ENCODE data around the gene DGUOK. TPM values are rescaled to one million over a fixed set of nuclear protein-coding genes. Genes with fewer than 3 reads are reported as not detected.
A peak's percentile ranks its signal among the peaks of the same experiment; 100 is the strongest.

Gene DGUOK
- total RNA-seq, 1 experiment from 2014 or later, result 78.5 TPM

DNA sequence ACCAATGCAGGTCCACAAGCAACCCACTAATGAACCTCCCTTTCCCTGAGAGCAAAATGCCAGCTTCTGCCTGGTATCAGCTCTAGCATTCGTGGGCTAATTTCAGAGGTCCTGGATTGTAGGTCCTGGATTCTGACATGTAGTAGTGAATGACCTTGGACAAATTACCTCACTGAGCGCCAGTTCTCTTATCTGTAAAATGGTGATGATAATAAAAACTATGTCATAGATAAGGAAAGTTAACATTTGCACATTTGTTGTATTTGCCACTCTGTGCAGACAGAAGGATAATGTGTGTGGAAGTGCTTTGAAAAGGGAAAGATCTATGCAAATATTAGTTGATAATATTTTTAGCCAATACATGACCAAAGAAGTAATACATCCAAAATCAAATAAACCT lies 53.9 kb downstream of the DGUOK start:
- Histone ChIP-seq H3K36me3 (ENCODE audit: control insufficient read depth, insufficient read depth, low read length) (no peaks in the 10 kb centered on the region; the same call in 1 of the 2 replicates), H3K27ac (ENCODE audit: low read length) (peak overlapping the region; percentile 77), H3K4me1 (ENCODE audit: control insufficient read depth, insufficient read depth, low read length) (peaks cover 34% of the 10 kb centered on the region), H3K9me3 (ENCODE audit: control insufficient read depth, insufficient read depth, low read depth, low read length) (no peaks in the 10 kb centered on the region), H3K4me3 (ENCODE audit: low read depth in 2 of 2, low read length in 2 of 2) (peak overlapping the region; percentile 57 to 80), H3K27me3 (ENCODE audit: control insufficient read depth, insufficient read depth, low read length) (no peaks in the 10 kb centered on the region)
- BruUV-seq (replicated peaks), result TSS peak; percentile 45
- ATAC-seq, result no peak
- intact Hi-C loops (cut with micrococcal nuclease; ENCODE audit: unreplicated experiment), result no loop called here
- CTCF ChIA-PET, result interaction anchor here (0.6 kb wide), 2 partner anchors 15 to 407 kb away, joined by 7 to 8 read pairs; no protein-coding TSS in a partner anchor
- TF ChIP-seq CTCF (IDR thresholded peaks at IDR 0.05) (no peak), POLR2AphosphoS5 (IDR thresholded peaks at IDR 0.05; ENCODE audit: low read depth, low read length) (no peak), SIN3A (IDR thresholded peaks at IDR 0.05; ENCODE audit: borderline replicate concordance, insufficient read depth, low read depth, low read length) (no peak), TCF7L2 (IDR thresholded peaks at IDR 0.05; ENCODE audit: low read depth, low read length) (no peak)
- TF ChIP-seq, protein P1, sequence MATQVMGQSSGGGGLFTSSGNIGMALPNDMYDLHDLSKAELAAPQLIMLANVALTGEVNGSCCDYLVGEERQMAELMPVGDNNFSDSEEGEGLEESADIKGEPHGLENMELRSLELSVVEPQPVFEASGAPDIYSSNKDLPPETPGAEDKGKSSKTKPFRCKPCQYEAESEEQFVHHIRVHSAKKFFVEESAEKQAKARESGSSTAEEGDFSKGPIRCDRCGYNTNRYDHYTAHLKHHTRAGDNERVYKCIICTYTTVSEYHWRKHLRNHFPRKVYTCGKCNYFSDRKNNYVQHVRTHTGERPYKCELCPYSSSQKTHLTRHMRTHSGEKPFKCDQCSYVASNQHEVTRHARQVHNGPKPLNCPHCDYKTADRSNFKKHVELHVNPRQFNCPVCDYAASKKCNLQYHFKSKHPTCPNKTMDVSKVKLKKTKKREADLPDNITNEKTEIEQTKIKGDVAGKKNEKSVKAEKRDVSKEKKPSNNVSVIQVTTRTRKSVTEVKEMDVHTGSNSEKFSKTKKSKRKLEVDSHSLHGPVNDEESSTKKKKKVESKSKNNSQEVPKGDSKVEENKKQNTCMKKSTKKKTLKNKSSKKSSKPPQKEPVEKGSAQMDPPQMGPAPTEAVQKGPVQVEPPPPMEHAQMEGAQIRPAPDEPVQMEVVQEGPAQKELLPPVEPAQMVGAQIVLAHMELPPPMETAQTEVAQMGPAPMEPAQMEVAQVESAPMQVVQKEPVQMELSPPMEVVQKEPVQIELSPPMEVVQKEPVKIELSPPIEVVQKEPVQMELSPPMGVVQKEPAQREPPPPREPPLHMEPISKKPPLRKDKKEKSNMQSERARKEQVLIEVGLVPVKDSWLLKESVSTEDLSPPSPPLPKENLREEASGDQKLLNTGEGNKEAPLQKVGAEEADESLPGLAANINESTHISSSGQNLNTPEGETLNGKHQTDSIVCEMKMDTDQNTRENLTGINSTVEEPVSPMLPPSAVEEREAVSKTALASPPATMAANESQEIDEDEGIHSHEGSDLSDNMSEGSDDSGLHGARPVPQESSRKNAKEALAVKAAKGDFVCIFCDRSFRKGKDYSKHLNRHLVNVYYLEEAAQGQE (IDR thresholded peaks at IDR 0.05; ENCODE audit: insufficient read depth in 1 of 2, low read depth in 2 of 2, low read length in 1 of 2), result no peak
- DNase-seq (ENCODE audit: low read depth, low spot score), result no peak
- in situ Hi-C loops (cut with HindIII; ENCODE audit: low pct_unique_long_range_greater_than_20kb, low sequenced_read_pairs), result no loop called here
- POLR2A ChIA-PET, result no interaction called here

DNA sequence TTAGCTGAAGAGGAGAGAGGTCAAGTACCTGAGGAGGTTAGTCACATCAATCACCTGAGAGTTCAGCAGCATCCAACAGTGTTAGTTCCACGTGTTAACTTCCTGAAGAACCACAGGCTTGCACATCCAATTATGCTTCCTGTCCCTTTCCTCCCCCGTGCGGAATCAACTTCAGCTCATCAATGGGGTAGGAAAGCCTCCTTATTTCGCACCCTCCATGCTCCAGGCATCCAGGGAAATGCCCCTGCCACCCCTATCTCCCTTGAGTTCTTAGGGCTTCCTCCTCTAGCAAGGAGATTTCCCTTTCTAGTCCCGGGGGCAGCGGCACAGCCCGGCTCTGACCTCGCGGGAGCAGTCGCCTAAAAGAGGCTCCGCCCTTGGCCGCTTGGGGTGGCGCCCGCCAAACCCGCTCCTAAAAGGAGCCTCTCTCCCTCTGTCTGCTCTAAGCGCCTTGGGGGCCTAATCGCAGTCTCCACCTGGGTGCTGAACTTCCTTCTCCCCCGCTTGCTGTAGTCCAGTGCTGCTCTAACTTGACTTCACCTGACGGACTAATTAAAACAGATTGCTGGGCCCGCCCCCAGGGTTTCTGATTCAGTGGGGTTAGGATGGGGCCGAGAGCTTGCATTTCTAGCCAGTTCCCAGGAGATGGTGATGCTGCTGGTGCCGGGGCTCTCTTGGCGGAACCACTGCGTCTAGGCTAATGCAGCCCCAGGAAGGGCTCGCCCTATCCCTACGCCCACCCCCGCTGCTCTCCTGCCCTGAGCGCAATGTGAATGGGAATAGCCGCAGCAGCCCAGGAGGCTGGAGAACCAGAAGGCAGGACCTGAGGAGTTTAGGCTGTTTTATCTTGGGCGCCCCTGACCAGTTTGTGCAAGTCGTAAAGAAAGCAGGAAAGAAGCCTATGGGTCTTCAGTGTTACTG lies 54.7 kb downstream of the DGUOK start:
- Histone ChIP-seq H3K27me3 (ENCODE audit: control insufficient read depth, insufficient read depth, low read length) (no peaks in the 10 kb centered on the region), H3K36me3 (ENCODE audit: control insufficient read depth, insufficient read depth, low read length) (no peaks in the 10 kb centered on the region; the same call in 1 of the 2 replicates), H3K4me3 (ENCODE audit: low read depth in 2 of 2, low read length in 2 of 2) (peak overlapping the region; percentile 57 to 80), H3K27ac (ENCODE audit: low read length) (peak overlapping the region; percentile 77), H3K4me1 (ENCODE audit: control insufficient read depth, insufficient read depth, low read length) (peaks cover 41% of the 10 kb centered on the region), H3K9me3 (ENCODE audit: control insufficient read depth, insufficient read depth, low read depth, low read length) (no peaks in the 10 kb centered on the region)
- ChIA-PET POLR2A (no interaction called here), CTCF (interaction anchor here (0.6 kb wide), 2 partner anchors 16 to 407 kb away, joined by 7 to 8 read pairs; no protein-coding TSS in a partner anchor)
- in situ Hi-C loops (cut with HindIII; ENCODE audit: low pct_unique_long_range_greater_than_20kb, low sequenced_read_pairs) (no loop called here), intact Hi-C loops (cut with micrococcal nuclease; ENCODE audit: unreplicated experiment) (no loop called here)
- BruUV-seq (replicated peaks), result no TSS peak
- peak; percentile 81 for ATAC-seq
- DNase-seq (ENCODE audit: low read depth, low spot score), result no peak
- TF ChIP-seq POLR2AphosphoS5 (IDR thresholded peaks at IDR 0.05; ENCODE audit: low read depth, low read length) (peak; percentile 40; the same call in 1 of the 2 replicates), CTCF (IDR thresholded peaks at IDR 0.05) (no peak), TCF7L2 (IDR thresholded peaks at IDR 0.05; ENCODE audit: low read depth, low read length) (no peak), SIN3A (IDR thresholded peaks at IDR 0.05; ENCODE audit: borderline replicate concordance, insufficient read depth, low read depth, low read length) (no peak)
- TF ChIP-seq, protein P1 (IDR thresholded peaks at IDR 0.05; ENCODE audit: insufficient read depth in 1 of 2, low read depth in 2 of 2, low read length in 1 of 2), result no peak
